Brain microvascular endothelial cell (primary cell): ENCODE results near the gene DIPK1A.

Experiments
- DNase-seq: peaks from one replicate; pipeline ENCODE4 v3.0.0-alpha.2; 2020
- H3K27ac ChIP-seq: fragments of 250-450 bp; sonication (Bioruptor Pico); 2 replicates; pipeline ENCODE4 v1.5.1; 2020; ENCODE audit warnings: mild to moderate bottlenecking, moderate library complexity
- H3K27me3 ChIP-seq: fragments of 250-450 bp; sonication (Bioruptor Pico); replicated peaks from 2 replicates; pipeline ENCODE4 v1.5.1; 2020; ENCODE audit warnings: mild to moderate bottlenecking
- H3K36me3 ChIP-seq: fragments of 250-450 bp; sonication (Bioruptor Pico); replicated peaks from 2 replicates; pipeline ENCODE4 v1.5.1; 2020; ENCODE audit warnings: mild to moderate bottlenecking
- H3K4me3 ChIP-seq: 2 replicates; pipeline ENCODE4 v1.5.1; 2011; ENCODE audit warnings: low read depth, mild to moderate bottlenecking, control low read depth, low read length, moderate library complexity
- in situ Hi-C: cut with HindIII; loops from 2 replicates; pipeline ENCODE4 v1.10.0; 2017; ENCODE audit warnings: low sequenced_read_pairs, low pct_ligation_motif_present
- TF ChIP-seq, protein P1 (sequence below): IDR thresholded peaks from 2 replicates; pipeline ENCODE4 v1.5.1; 2011; ENCODE audit warnings: low read depth, mild to moderate bottlenecking, moderate library complexity, low read length, control low read depth, inconsistent platforms; ENCODE audit errors: missing control alignments

Gene DIPK1A

GRCh38 chr1:92990828-92991227 is 29.6 kb upstream of the DIPK1A start:
- Histone ChIP-seq H3K4me3 (no peak overlapping the region), H3K27me3 (no peaks in the 10 kb centered on the region), H3K27ac (no peak overlapping the region), H3K36me3 (no peaks in the 10 kb centered on the region)
- TF ChIP-seq, protein P1, sequence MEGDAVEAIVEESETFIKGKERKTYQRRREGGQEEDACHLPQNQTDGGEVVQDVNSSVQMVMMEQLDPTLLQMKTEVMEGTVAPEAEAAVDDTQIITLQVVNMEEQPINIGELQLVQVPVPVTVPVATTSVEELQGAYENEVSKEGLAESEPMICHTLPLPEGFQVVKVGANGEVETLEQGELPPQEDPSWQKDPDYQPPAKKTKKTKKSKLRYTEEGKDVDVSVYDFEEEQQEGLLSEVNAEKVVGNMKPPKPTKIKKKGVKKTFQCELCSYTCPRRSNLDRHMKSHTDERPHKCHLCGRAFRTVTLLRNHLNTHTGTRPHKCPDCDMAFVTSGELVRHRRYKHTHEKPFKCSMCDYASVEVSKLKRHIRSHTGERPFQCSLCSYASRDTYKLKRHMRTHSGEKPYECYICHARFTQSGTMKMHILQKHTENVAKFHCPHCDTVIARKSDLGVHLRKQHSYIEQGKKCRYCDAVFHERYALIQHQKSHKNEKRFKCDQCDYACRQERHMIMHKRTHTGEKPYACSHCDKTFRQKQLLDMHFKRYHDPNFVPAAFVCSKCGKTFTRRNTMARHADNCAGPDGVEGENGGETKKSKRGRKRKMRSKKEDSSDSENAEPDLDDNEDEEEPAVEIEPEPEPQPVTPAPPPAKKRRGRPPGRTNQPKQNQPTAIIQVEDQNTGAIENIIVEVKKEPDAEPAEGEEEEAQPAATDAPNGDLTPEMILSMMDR, result no peak
- in situ Hi-C loops, result no loop called here
- no peak for DNase-seq

- H3K27ac ChIP-seq, result no peak overlapping the region
- H3K36me3 ChIP-seq, result no peaks in the 10 kb centered on the region
- in situ Hi-C loops, result no loop called here
- H3K4me3 ChIP-seq, result no peak overlapping the region
- no peaks in the 10 kb centered on the region for H3K27me3 ChIP-seq
- TF ChIP-seq, protein P1, result no peak
- DNase-seq, result no peak
Observed at GRCh38 chr1:92989936-92990583, 28.8 kb upstream of the DIPK1A start.

DNA sequence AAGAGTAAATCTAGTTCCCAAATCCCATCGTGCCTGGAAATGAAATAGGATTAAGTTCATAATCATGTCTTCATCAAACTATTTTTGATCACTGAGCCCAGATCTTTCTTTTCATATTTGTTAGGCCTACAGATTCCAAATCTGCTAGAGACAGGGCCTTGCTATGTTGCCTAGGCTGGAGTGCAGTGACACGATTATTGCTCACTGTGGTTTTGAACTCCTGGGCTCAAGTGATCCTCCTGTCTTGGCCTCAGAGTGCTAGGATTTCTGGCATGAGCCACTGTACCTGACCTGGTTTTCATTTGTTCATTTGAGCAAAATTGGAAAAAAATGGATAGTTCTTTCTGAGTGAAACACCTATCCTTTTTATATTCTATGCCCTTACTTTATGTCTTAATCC is 28.0 kb upstream of the DIPK1A start:
- no peaks in the 10 kb centered on the region for H3K27me3 ChIP-seq
- no peak for DNase-seq
- no peak overlapping the region for H3K27ac ChIP-seq
- no peaks in the 10 kb centered on the region for H3K36me3 ChIP-seq
- no peak overlapping the region for H3K4me3 ChIP-seq
- TF ChIP-seq, protein P1, result no peak
- in situ Hi-C loops, result no loop called here

GRCh38 chr1:92987462-92987861 is 26.2 kb upstream of the DIPK1A start:
- Histone ChIP-seq H3K27ac (no peak overlapping the region), H3K4me3 (no peak overlapping the region), H3K27me3 (no peaks in the 10 kb centered on the region), H3K36me3 (no peaks in the 10 kb centered on the region)
- TF ChIP-seq, protein P1, result no peak
- in situ Hi-C loops, result no loop called here
- no peak for DNase-seq

GRCh38 chr1:92985101-92985500 is 23.8 kb upstream of the DIPK1A start:
- Histone ChIP-seq H3K4me3 (no peak overlapping the region), H3K27ac (no peak overlapping the region), H3K27me3 (no peaks in the 10 kb centered on the region), H3K36me3 (no peaks in the 10 kb centered on the region)
- no peak for DNase-seq
- TF ChIP-seq, protein P1, result no peak
- in situ Hi-C loops, result no loop called here
